Stimulated activated CD4-positive, alpha-beta T cell treated with anti-CD3 and anti-CD28 coated beads, Interleukin-15, amount 100 ng/mL, for 1 hour (primary cell): Measurements from ENCODE around the gene STT3B.

Source experiments
- DNase-seq, 2 donors: peaks; one replicate each; pipeline ENCODE4 v3.0.0-alpha.2; 2020; ENCODE audit warnings: low read depth in 1 of 2, low spot score in 1 of 2

Gene STT3B

GRCh38 chr3:31550452-31551251, 17.9 kb downstream of the STT3B start:
- no peak for DNase-seq

GRCh38 chr3:31551646-31552045, 18.9 kb downstream of the STT3B start:
- DNase-seq = no peak

- DNase-seq = no peak
Measured at GRCh38 chr3:31552103-31552502, 19.4 kb downstream of the STT3B start.

- DNase-seq = no peak
Measured at GRCh38 chr3:31553258-31553657, 20.5 kb downstream of the STT3B start.

- DNase-seq = no peak
Measured at GRCh38 chr3:31555204-31555603, 22.5 kb downstream of the STT3B start.

GRCh38 chr3:31559872-31560534, 27.3 kb downstream of the STT3B start:
- DNase-seq = no peak

- DNase-seq = no peak
Measured at GRCh38 chr3:31561891-31562290, 29.2 kb downstream of the STT3B start.

- no peak for DNase-seq
Measured at GRCh38 chr3:31562525-31562924, 29.8 kb downstream of the STT3B start.

GRCh38 chr3:31565288-31565687, 32.6 kb downstream of the STT3B start:
- no peak for DNase-seq

- no peak for DNase-seq
Measured at GRCh38 chr3:31567036-31567435, 34.3 kb downstream of the STT3B start.

- no peak for DNase-seq
Measured at GRCh38 chr3:31568649-31569048, 35.9 kb downstream of the STT3B start.

GRCh38 chr3:31571325-31571724, 38.6 kb downstream of the STT3B start:
- DNase-seq = no peak

- no peak for DNase-seq
Measured at GRCh38 chr3:31572236-31573004, 39.7 kb downstream of the STT3B start.

- no peak for DNase-seq
Measured at GRCh38 chr3:31573036-31573779, 40.5 kb downstream of the STT3B start.

GRCh38 chr3:31575448-31575847, 42.7 kb downstream of the STT3B start:
- DNase-seq = no peak

- no peak for DNase-seq
Measured at GRCh38 chr3:31576521-31576920, 43.8 kb downstream of the STT3B start.

GRCh38 chr3:31577232-31577631, 44.5 kb downstream of the STT3B start:
- no peak for DNase-seq

GRCh38 chr3:31579828-31580227, 47.1 kb downstream of the STT3B start:
- no peak for DNase-seq

GRCh38 chr3:31580645-31581044, 47.9 kb downstream of the STT3B start:
- DNase-seq = no peak

GRCh38 chr3:31581660-31582059, 48.9 kb downstream of the STT3B start:
- no peak for DNase-seq

GRCh38 chr3:31589228-31589627, 56.5 kb downstream of the STT3B start:
- DNase-seq = no peak
